ENCODE data around the gene PICALM. TPM values are rescaled to one million over a fixed set of nuclear protein-coding genes. Genes with fewer than 3 reads are reported as not detected.

Gene PICALM
- total RNA-seq, 1 donor from 2014 or later: 111 TPM

- no peak for TF ChIP-seq CTCF (conservative IDR thresholded peaks at IDR 0.05)
- Mint-ChIP-seq H3K36me3 (ENCODE audit: low read depth) (peaks cover 4% of the 10 kb centered on the region), H3K27me3 (ENCODE audit: low read depth) (no peaks in the 10 kb centered on the region), H3K27ac (ENCODE audit: unreplicated experiment) (no peak overlapping the region), H3K4me3 (no peak overlapping the region), H3K4me1 (no peaks in the 10 kb centered on the region), H3K9me3 (no peaks in the 10 kb centered on the region)
- DNase-seq (ENCODE audit: low read depth, low spot score): no peak
Observed at GRCh38 chr11:85991508-85991907, 77.4 kb downstream of the PICALM start.

- no peak overlapping the region for H3K4me3 Mint-ChIP-seq
Observed at GRCh38 chr11:85989746-85990145, 79.1 kb downstream of the PICALM start.

DNA sequence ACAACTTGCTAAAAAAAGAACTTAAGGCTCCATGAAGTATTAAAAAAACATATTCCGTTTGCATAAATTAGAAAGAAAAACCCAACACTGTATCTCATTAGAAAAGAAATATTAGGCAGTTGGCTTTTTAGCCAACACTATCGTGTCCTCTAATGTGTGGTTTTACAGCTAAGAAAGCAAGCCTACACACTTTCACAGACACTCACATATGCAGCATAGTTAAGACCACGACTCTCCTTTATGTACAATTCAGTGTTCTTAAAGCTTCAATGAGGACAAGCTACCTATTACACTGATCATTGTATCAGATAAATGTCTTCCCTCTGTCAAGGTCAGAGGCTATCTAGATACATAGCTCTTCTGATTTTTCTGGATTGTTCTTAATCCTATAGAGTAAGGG, 80.1 kb downstream of the PICALM start:
- H3K4me3 Mint-ChIP-seq: no peak overlapping the region
- H3K27ac Mint-ChIP-seq (ENCODE audit: unreplicated experiment): no peak overlapping the region
- H3K4me1 Mint-ChIP-seq: no peaks in the 10 kb centered on the region

More at GRCh38 chr11:85989746-85990145, 79.1 kb downstream of the PICALM start:
- H3K9me3 Mint-ChIP-seq: no peaks in the 10 kb centered on the region
- no peaks in the 10 kb centered on the region for H3K4me1 Mint-ChIP-seq
- H3K27ac Mint-ChIP-seq (ENCODE audit: unreplicated experiment): no peak overlapping the region
- no peak for TF ChIP-seq CTCF (conservative IDR thresholded peaks at IDR 0.05)
- no peak for DNase-seq (ENCODE audit: low read depth, low spot score)
- no peaks in the 10 kb centered on the region for H3K27me3 Mint-ChIP-seq (ENCODE audit: low read depth)
- peaks cover 4% of the 10 kb centered on the region for H3K36me3 Mint-ChIP-seq (ENCODE audit: low read depth)

DNA sequence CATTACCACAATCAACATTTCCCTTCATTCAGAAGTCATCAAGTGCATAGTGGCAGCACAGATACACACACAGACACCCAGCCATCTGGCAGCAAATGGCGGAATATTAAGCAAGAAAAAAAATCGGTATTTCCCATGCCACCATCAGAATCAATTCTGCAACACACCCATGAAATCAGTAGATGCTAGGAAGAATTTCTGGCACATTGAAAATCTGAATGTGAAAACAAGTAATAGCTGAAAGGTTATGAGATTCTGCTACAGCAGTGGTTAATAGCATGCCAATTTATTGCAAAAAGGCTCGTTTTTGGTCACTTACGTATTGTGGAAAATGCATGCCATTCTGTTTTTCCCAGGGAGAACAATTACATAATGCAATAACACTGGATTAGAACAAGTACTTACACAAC, 91.1 kb downstream of the PICALM start:
- no peaks in the 10 kb centered on the region for H3K4me1 Mint-ChIP-seq

More for the DNA sequence above, 80.1 kb downstream of the PICALM start:
- DNase-seq (ENCODE audit: low read depth, low spot score): no peak
- no peak for TF ChIP-seq CTCF (conservative IDR thresholded peaks at IDR 0.05)
- H3K27me3 Mint-ChIP-seq (ENCODE audit: low read depth): no peaks in the 10 kb centered on the region
- no peaks in the 10 kb centered on the region for H3K9me3 Mint-ChIP-seq
- peaks cover 8% of the 10 kb centered on the region for H3K36me3 Mint-ChIP-seq (ENCODE audit: low read depth)

DNA sequence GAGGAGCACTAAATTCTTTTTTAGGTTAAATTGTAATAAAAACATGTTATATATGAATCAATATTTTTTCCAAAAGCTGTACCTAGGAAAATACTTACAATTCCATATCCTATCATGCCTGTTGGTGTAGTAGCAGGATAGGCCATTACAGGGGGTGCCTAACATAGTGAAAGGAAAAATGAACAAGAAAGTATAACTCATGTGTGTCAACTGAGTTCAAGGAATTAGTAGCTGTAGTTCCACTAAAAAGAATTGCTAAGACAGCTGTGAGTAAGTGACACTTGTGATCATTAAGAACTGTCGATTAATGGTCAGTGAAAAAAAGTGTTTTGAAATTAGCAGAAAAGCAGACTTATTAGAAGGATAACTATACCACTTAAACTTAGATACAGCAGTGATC, 92.4 kb downstream of the PICALM start:
- no peak for DNase-seq (ENCODE audit: low read depth, low spot score)
- no peaks in the 10 kb centered on the region for H3K27me3 Mint-ChIP-seq (ENCODE audit: low read depth)
- no peak overlapping the region for H3K27ac Mint-ChIP-seq (ENCODE audit: unreplicated experiment)
- H3K36me3 Mint-ChIP-seq (ENCODE audit: low read depth): peaks cover 9% of the 10 kb centered on the region
- H3K4me1 Mint-ChIP-seq: no peaks in the 10 kb centered on the region
- no peaks in the 10 kb centered on the region for H3K9me3 Mint-ChIP-seq
- no peak for TF ChIP-seq CTCF (conservative IDR thresholded peaks at IDR 0.05)
- H3K4me3 Mint-ChIP-seq: no peak overlapping the region

More for the DNA sequence above, 91.1 kb downstream of the PICALM start:
- Mint-ChIP-seq H3K36me3 (ENCODE audit: low read depth) (peaks cover 16% of the 10 kb centered on the region), H3K4me3 (no peak overlapping the region), H3K9me3 (no peaks in the 10 kb centered on the region), H3K27ac (ENCODE audit: unreplicated experiment) (no peak overlapping the region), H3K27me3 (ENCODE audit: low read depth) (no peaks in the 10 kb centered on the region)
- no peak for TF ChIP-seq CTCF (conservative IDR thresholded peaks at IDR 0.05)
- no peak for DNase-seq (ENCODE audit: low read depth, low spot score)

DNA sequence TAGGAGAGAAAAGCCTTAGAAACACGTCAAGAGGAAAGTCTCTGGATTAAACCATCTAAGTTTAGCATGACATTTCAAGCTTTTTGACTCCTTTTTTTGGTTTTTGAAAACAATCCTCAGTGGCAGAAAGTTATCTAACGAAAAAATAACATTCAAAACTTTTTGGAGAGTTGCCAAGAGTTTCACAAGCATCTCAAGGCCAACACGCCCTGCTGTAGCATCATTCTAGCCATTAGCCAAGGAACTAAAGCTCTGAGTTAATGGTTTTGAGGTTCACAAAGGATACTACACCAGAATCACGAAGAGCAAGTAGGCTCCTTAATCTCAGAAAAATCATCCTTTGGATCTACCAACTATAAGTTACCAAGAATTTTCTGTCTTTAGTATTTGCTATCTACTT, 94.8 kb downstream of the PICALM start:
- Mint-ChIP-seq H3K4me1 (peaks cover under 1% of the 10 kb centered on the region), H3K27ac (ENCODE audit: unreplicated experiment) (no peak overlapping the region), H3K4me3 (no peak overlapping the region), H3K9me3 (peaks cover 3% of the 10 kb centered on the region), H3K36me3 (ENCODE audit: low read depth) (peaks cover 19% of the 10 kb centered on the region), H3K27me3 (ENCODE audit: low read depth) (no peaks in the 10 kb centered on the region)
- no peak for DNase-seq (ENCODE audit: low read depth, low spot score)
- no peak for TF ChIP-seq CTCF (conservative IDR thresholded peaks at IDR 0.05)
